GM18909 (cell line): ENCODE measurements around the gene SLC25A53.

Experiments used
- ATAC-seq: cut with Tn5 transposase; IDR thresholded peaks from one replicate; pipeline ENCODE4 v1.9.1; 2021; ENCODE audit warnings: mild to moderate bottlenecking; ENCODE audit not compliant: unreplicated experiment, poor library complexity

Gene SLC25A53

GRCh38 chrX:104156630-104157529 is at the start of gene SLC25A53:
SLC25A53 (minus strand) TSS chrX:104157009; CDS start chrX:104105257, 51,752 bp downstream.
- ATAC-seq, result peak; percentile 93

GRCh38 chrX:104205548-104205947 is 48.7 kb upstream of the SLC25A53 start:
- ATAC-seq, result no peak

- ATAC-seq, result peak; percentile 69
These were observed 38.8 kb upstream of the SLC25A53 start for GRCh38 chrX:104195489-104196084.

GRCh38 chrX:104195013-104195412 is 38.2 kb upstream of the SLC25A53 start:
- ATAC-seq, result no peak

- ATAC-seq, result no peak
These were observed 36.7 kb upstream of the SLC25A53 start for GRCh38 chrX:104193485-104193884.

GRCh38 chrX:104189837-104190236 is 33.0 kb upstream of the SLC25A53 start:
- no peak for ATAC-seq

GRCh38 chrX:104187931-104188330 is 31.1 kb upstream of the SLC25A53 start:
- ATAC-seq, result no peak

- ATAC-seq, result no peak
These were observed 26.9 kb upstream of the SLC25A53 start for GRCh38 chrX:104183685-104184084.

- no peak for ATAC-seq
These were observed 17.0 kb upstream of the SLC25A53 start for GRCh38 chrX:104173841-104174240.

GRCh38 chrX:104172788-104173187 is 16.0 kb upstream of the SLC25A53 start:
- ATAC-seq, result no peak

GRCh38 chrX:104172121-104172520 is 15.3 kb upstream of the SLC25A53 start:
- ATAC-seq, result no peak

GRCh38 chrX:104168127-104168526 is 11.3 kb upstream of the SLC25A53 start:
- ATAC-seq, result no peak

GRCh38 chrX:104166735-104167436 is 10.1 kb upstream of the SLC25A53 start:
- no peak for ATAC-seq

GRCh38 chrX:104165894-104166734 is 9.3 kb upstream of the SLC25A53 start, which contains the start of gene FAM199X:
FAM199X (plus strand) TSS chrX:104166453; CDS start chrX:104166786, 333 bp downstream.
- peak; percentile 96 for ATAC-seq

GRCh38 chrX:104151037-104151436 is 5.8 kb downstream of the SLC25A53 start:
- no peak for ATAC-seq

GRCh38 chrX:104141087-104141760 is 15.6 kb downstream of the SLC25A53 start:
- ATAC-seq, result no peak

GRCh38 chrX:104137496-104137895 is 19.3 kb downstream of the SLC25A53 start:
- no peak for ATAC-seq

- peak; percentile 94 for ATAC-seq
These were observed 20.4 kb downstream of the SLC25A53 start for GRCh38 chrX:104136241-104137019.

- ATAC-seq, result no peak
These were observed 21.1 kb downstream of the SLC25A53 start for GRCh38 chrX:104135677-104136076.
